HG02798 (cell line): Measurements from ENCODE around the gene IFNW1.

Experiments used
- ATAC-seq: cut with Tn5 transposase; IDR thresholded peaks from one replicate; pipeline ENCODE4 v1.9.1; 2021; ENCODE audit warnings: mild to moderate bottlenecking; ENCODE audit not compliant: unreplicated experiment, poor library complexity

Gene IFNW1

GRCh38 chr9:21110708-21111576 is 30.7 kb downstream of the IFNW1 start:
- peak; percentile 96 for ATAC-seq

GRCh38 chr9:21104787-21105186 is 36.8 kb downstream of the IFNW1 start:
- no peak for ATAC-seq

- no peak for ATAC-seq
Measured at GRCh38 chr9:21102305-21102704, 39.3 kb downstream of the IFNW1 start.

- no peak for ATAC-seq
Measured at GRCh38 chr9:21097817-21098216, 43.8 kb downstream of the IFNW1 start.

- ATAC-seq: no peak
Measured at GRCh38 chr9:21096901-21097255, 44.8 kb downstream of the IFNW1 start.

- peak; percentile 81 for ATAC-seq
Measured at GRCh38 chr9:21096172-21096900, 45.3 kb downstream of the IFNW1 start.

- no peak for ATAC-seq
Measured at GRCh38 chr9:21095561-21095960, 46.1 kb downstream of the IFNW1 start.
